ENCODE measurements around the gene ASTL.

DNA sequence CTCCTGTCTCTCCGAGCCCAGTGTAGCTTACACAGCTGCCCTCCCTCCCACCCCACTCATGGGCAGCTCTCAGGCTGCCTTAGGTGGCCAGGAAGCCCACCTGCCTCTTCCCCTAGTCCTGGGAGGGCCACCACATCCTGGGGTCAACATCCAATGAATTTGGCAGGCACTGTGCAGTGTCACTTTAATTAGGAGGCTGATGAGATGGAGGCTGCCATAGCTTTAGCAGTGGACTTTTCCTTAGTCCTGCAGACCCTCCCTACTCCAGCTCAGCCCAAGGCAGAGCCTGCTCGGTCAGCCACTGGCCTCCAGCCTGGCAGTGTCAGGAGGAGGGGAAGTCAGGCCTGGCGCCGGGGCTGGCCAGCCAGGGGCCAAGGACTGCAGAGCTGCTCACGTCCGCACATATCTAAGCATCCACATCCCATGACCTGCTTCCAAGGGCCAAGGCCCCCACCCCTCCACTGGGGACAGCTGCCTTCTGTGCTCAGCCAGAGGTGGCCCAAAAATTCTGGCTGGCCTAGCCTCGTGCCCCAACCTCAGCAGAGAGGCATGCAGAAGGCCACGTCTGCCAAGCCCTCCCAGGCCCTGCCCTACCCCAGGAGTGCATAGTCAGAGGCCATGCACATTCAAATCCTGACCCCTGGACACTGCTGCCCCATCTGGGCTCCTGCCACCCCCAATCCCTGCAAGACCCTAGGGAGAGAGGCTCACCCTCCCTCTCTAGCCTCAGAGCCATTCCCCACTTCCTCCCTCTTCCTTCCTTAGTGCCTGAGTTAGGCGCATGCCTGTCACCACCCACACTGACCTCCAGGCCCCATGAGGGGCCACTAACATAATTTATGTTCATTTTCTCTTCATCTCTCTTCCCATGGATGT, 55.0 kb downstream of the ASTL start:
- TF ChIP-seq POLR2A (IDR thresholded peaks at IDR 0.05) (no peak), CTCF (IDR thresholded peaks at IDR 0.05) (no peak)

All from body of pancreas (tissue), 4 donors.